ENCODE measurements around the gene SEMA5A. TPM values are rescaled to one million over a fixed set of nuclear protein-coding genes. Genes with fewer than 3 reads are reported as not detected.

The SEMA5A gene
- total and polyA plus RNA-seq, 2 of the 13 experiments (the other 11 are each of a cell fraction or from before 2014, with no cell fraction given) = 0.01 TPM; not detected in 1

DNA sequence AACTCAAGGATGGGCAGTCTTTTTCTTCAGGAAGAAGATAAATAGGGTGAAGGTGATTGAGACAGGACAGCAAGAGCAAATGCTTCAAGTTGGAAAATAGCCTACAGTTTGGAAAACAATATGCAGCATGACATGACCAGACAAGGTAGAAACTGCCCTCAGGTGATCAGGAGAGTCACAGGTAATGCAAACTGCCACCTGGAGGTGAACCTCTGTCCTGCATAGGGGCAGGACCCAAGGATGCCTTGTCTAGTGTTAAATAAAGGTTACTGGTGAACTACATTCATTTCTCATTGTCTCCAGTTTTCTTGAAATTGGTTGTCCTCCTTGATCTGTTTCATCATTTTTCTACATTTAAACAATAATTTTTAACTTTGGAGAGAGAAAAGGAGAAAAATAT lies 232.1 kb downstream of the SEMA5A start:
- intact Hi-C loops (cut with micrococcal nuclease; ENCODE audit: unreplicated experiment) (no loop called here), in situ Hi-C loops (cut with HindIII; ENCODE audit: extremely low pct_ligation_motif_present, low pct_unique_long_range_greater_than_20kb) (no loop called here)
- no peak for ATAC-seq
- Histone ChIP-seq H3K4me3 (replicated peaks in 1 of 3; ENCODE audit: insufficient read depth in 1 of 3, low read depth in 2 of 3, low read length in 3 of 3) (no peak overlapping the region), H4K20me1 (ENCODE audit: insufficient read depth, low read length) (no peaks in the 10 kb centered on the region), H3K4me2 (ENCODE audit: low read depth, low read length) (no peak overlapping the region), H3K27me3 (ENCODE audit: control insufficient read depth in 1 of 2, insufficient read depth in 2 of 2, low read length in 2 of 2) (no peaks in the 10 kb centered on the region), H2AFZ (ENCODE audit: low read length) (no peak overlapping the region), H3K36me3 (replicated peaks in 1 of 2; ENCODE audit: control insufficient read depth in 1 of 2, insufficient read depth in 2 of 2, low read length in 2 of 2) (no peaks in the 10 kb centered on the region), H3K9me3 (ENCODE audit: low read length) (no peaks in the 10 kb centered on the region), H3K79me2 (ENCODE audit: insufficient read depth, low read length) (no peaks in the 10 kb centered on the region), H3K27ac (ENCODE audit: extremely low read length, insufficient read depth, low read length) (no peak overlapping the region), H3K9ac (ENCODE audit: insufficient read depth, low read depth, low read length) (no peak overlapping the region), H3K4me1 (ENCODE audit: insufficient read depth, low read length) (no peaks in the 10 kb centered on the region)
- ChIA-PET POLR2A (no interaction called here), CTCF (ENCODE audit: low intra/inter-chr PET ratio, low total read pairs) (no interaction called here)
- no TSS peak for BruUV-seq (replicated peaks)
- FAIRE-seq = no peak
- no peak for DNase-seq (ENCODE audit: low spot score)
- TF ChIP-seq ETV6 (CRISPR knock-in tag; conservative IDR thresholded peaks at IDR 0.05) (no peak), BRCA1 (CRISPR knock-in tag; IDR thresholded peaks at IDR 0.05) (no peak), ZMYM2 (CRISPR knock-in tag; IDR thresholded peaks at IDR 0.05) (no peak), ZNF451 (CRISPR knock-in tag; IDR thresholded peaks at IDR 0.05) (no peak), EHMT2 (IDR thresholded peaks at IDR 0.05; ENCODE audit: borderline replicate concordance, low read depth, low read length) (no peak), KMT2A (CRISPR knock-in tag; IDR thresholded peaks at IDR 0.05) (no peak)
- TF ChIP-seq, protein P1, sequence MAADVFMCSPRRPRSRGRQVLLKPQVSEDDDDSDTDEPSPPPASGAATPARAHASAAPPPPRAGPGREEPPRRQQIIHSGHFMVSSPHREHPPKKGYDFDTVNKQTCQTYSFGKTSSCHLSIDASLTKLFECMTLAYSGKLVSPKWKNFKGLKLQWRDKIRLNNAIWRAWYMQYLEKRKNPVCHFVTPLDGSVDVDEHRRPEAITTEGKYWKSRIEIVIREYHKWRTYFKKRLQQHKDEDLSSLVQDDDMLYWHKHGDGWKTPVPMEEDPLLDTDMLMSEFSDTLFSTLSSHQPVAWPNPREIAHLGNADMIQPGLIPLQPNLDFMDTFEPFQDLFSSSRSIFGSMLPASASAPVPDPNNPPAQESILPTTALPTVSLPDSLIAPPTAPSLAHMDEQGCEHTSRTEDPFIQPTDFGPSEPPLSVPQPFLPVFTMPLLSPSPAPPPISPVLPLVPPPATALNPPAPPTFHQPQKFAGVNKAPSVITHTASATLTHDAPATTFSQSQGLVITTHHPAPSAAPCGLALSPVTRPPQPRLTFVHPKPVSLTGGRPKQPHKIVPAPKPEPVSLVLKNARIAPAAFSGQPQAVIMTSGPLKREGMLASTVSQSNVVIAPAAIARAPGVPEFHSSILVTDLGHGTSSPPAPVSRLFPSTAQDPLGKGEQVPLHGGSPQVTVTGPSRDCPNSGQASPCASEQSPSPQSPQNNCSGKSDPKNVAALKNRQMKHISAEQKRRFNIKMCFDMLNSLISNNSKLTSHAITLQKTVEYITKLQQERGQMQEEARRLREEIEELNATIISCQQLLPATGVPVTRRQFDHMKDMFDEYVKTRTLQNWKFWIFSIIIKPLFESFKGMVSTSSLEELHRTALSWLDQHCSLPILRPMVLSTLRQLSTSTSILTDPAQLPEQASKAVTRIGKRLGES (CRISPR knock-in tag; IDR thresholded peaks at IDR 0.05; ENCODE audit: borderline replicate concordance) = no peak

DNA sequence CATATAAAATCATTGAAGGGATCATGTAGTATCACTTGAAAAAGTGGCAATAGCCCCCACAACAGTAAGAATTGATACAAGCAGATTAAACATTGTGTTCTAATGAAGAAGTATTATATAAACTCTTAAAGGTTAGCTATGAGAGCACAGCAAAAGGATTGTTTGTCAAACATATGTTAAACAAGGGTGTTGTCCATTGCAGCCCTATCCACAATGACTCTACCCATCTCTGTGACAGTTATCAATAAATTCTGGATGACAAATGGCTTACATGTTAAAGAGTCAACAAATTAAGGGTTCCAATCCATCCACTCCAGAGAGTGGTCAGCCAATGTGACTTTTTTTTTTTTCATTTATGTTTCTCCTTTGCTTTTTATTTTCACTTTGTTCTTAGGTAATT lies 238.7 kb downstream of the SEMA5A start:
- Histone ChIP-seq H4K20me1 (ENCODE audit: insufficient read depth, low read length) (no peaks in the 10 kb centered on the region), H3K9ac (ENCODE audit: insufficient read depth, low read depth, low read length) (no peak overlapping the region), H2AFZ (ENCODE audit: low read length) (no peak overlapping the region), H3K9me3 (ENCODE audit: low read length) (peaks cover 4% of the 10 kb centered on the region), H3K4me3 (replicated peaks in 1 of 3; ENCODE audit: insufficient read depth in 1 of 3, low read depth in 2 of 3, low read length in 3 of 3) (no peak overlapping the region), H3K79me2 (ENCODE audit: insufficient read depth, low read length) (no peaks in the 10 kb centered on the region), H3K27ac (ENCODE audit: extremely low read length, insufficient read depth, low read length) (no peak overlapping the region), H3K4me2 (ENCODE audit: low read depth, low read length) (no peak overlapping the region), H3K27me3 (ENCODE audit: control insufficient read depth in 1 of 2, insufficient read depth in 2 of 2, low read length in 2 of 2) (no peaks in the 10 kb centered on the region; a peak in 1 of 5 replicates), H3K36me3 (replicated peaks in 1 of 2; ENCODE audit: control insufficient read depth in 1 of 2, insufficient read depth in 2 of 2, low read length in 2 of 2) (no peaks in the 10 kb centered on the region), H3K4me1 (ENCODE audit: insufficient read depth, low read length) (no peaks in the 10 kb centered on the region)
- FAIRE-seq (no peak), DNase-seq (ENCODE audit: low spot score) (no peak), ATAC-seq (no peak)
- BruUV-seq (replicated peaks) = no TSS peak
- ChIA-PET CTCF (ENCODE audit: low intra/inter-chr PET ratio, low total read pairs) (no interaction called here), POLR2A (no interaction called here)
- in situ Hi-C loops (cut with HindIII; ENCODE audit: extremely low pct_ligation_motif_present, low pct_unique_long_range_greater_than_20kb) (no loop called here), intact Hi-C loops (cut with micrococcal nuclease; ENCODE audit: unreplicated experiment) (no loop called here)
- TF ChIP-seq, protein P2, sequence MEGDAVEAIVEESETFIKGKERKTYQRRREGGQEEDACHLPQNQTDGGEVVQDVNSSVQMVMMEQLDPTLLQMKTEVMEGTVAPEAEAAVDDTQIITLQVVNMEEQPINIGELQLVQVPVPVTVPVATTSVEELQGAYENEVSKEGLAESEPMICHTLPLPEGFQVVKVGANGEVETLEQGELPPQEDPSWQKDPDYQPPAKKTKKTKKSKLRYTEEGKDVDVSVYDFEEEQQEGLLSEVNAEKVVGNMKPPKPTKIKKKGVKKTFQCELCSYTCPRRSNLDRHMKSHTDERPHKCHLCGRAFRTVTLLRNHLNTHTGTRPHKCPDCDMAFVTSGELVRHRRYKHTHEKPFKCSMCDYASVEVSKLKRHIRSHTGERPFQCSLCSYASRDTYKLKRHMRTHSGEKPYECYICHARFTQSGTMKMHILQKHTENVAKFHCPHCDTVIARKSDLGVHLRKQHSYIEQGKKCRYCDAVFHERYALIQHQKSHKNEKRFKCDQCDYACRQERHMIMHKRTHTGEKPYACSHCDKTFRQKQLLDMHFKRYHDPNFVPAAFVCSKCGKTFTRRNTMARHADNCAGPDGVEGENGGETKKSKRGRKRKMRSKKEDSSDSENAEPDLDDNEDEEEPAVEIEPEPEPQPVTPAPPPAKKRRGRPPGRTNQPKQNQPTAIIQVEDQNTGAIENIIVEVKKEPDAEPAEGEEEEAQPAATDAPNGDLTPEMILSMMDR (CRISPR knock-in tag; IDR thresholded peaks at IDR 0.05) = no peak
- TF ChIP-seq, protein P3, sequence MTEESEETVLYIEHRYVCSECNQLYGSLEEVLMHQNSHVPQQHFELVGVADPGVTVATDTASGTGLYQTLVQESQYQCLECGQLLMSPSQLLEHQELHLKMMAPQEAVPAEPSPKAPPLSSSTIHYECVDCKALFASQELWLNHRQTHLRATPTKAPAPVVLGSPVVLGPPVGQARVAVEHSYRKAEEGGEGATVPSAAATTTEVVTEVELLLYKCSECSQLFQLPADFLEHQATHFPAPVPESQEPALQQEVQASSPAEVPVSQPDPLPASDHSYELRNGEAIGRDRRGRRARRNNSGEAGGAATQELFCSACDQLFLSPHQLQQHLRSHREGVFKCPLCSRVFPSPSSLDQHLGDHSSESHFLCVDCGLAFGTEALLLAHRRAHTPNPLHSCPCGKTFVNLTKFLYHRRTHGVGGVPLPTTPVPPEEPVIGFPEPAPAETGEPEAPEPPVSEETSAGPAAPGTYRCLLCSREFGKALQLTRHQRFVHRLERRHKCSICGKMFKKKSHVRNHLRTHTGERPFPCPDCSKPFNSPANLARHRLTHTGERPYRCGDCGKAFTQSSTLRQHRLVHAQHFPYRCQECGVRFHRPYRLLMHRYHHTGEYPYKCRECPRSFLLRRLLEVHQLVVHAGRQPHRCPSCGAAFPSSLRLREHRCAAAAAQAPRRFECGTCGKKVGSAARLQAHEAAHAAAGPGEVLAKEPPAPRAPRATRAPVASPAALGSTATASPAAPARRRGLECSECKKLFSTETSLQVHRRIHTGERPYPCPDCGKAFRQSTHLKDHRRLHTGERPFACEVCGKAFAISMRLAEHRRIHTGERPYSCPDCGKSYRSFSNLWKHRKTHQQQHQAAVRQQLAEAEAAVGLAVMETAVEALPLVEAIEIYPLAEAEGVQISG (CRISPR knock-in tag; IDR thresholded peaks at IDR 0.05) = no peak
- TF ChIP-seq ZNF460 (CRISPR knock-in tag; IDR thresholded peaks at IDR 0.05; ENCODE audit: borderline replicate concordance) (no peak), ZNF484 (CRISPR knock-in tag; IDR thresholded peaks at IDR 0.05; ENCODE audit: borderline replicate concordance, low read depth) (no peak), ZNF292 (CRISPR knock-in tag; IDR thresholded peaks at IDR 0.05; ENCODE audit: borderline replicate concordance, low read depth) (no peak), IRX3 (CRISPR knock-in tag; IDR thresholded peaks at IDR 0.05; ENCODE audit: borderline replicate concordance, low read depth) (no peak)
